SK-N-SH treated with all-trans-retinoic acid at 6 μM for 48 hours (cell line): Measurements from ENCODE around the gene NHLH2.

Source experiments
- ATAC-seq: fragments of 200-7000 bp; cut with Tn5 transposase; 3 replicates; pipeline ENCODE4 v1.9.1; 2020; ENCODE audit warnings: mild to moderate bottlenecking, moderate library complexity
- ARNTL ChIP-seq: fragments of 450-650 bp; formaldehyde crosslinking; IDR thresholded peaks from 2 replicates; pipeline ENCODE4 v1.5.0; 2020; ENCODE audit warnings: low read depth, mild to moderate bottlenecking, moderate library complexity, borderline replicate concordance
- BACH2 ChIP-seq: fragments of 250-450 bp; sonication (Bioruptor Pico); IDR thresholded peaks from 2 replicates; pipeline ENCODE4 v1.9.0; 2021; ENCODE audit warnings: mild to moderate bottlenecking, borderline replicate concordance
- CREB5 ChIP-seq: fragments of 250-450 bp; sonication (Bioruptor Pico); IDR thresholded peaks from 2 replicates; pipeline ENCODE4 v1.5.1; 2020; ENCODE audit warnings: low read depth, mild to moderate bottlenecking, moderate library complexity
- CSDC2 ChIP-seq: fragments of 250-450 bp; sonication (Bioruptor Pico); IDR thresholded peaks from 2 replicates; pipeline ENCODE4 v1.5.0; 2020; ENCODE audit warnings: mild to moderate bottlenecking, moderate library complexity
- CSRNP3 ChIP-seq: fragments of 250-450 bp; sonication (Bioruptor Pico); IDR thresholded peaks from 2 replicates; pipeline ENCODE4 v1.5.1; 2021; ENCODE audit warnings: mild to moderate bottlenecking, moderate library complexity
- ESRRG ChIP-seq: fragments of 250-450 bp; sonication (Bioruptor Pico); IDR thresholded peaks from 2 replicates; pipeline ENCODE4 v1.6.1; 2021; ENCODE audit warnings: mild to moderate bottlenecking
- GLIS3 ChIP-seq: fragments of 250-450 bp; sonication (Bioruptor Pico); IDR thresholded peaks from 2 replicates; pipeline ENCODE4 v1.5.0; 2020; ENCODE audit warnings: mild to moderate bottlenecking, moderate library complexity
- ISL1 ChIP-seq: fragments of 250-450 bp; sonication (Bioruptor Pico); IDR thresholded peaks from 2 replicates; pipeline ENCODE4 v2.1.2; 2022; ENCODE audit warnings: mild to moderate bottlenecking, moderate library complexity
- OSR1 ChIP-seq: fragments of 250-450 bp; sonication (Bioruptor Pico); IDR thresholded peaks from 2 replicates; pipeline ENCODE4 v1.8.0; 2022; ENCODE audit warnings: moderate library complexity, mild to moderate bottlenecking, inconsistent platforms
- PATZ1 ChIP-seq: fragments of 250-450 bp; sonication (Bioruptor Pico); IDR thresholded peaks from 2 replicates; pipeline ENCODE4 v1.8.0; 2020; ENCODE audit warnings: mild to moderate bottlenecking, moderate library complexity, borderline replicate concordance
- POU6F1 ChIP-seq: fragments of 250-450 bp; sonication (Bioruptor Pico); IDR thresholded peaks from 2 replicates; pipeline ENCODE4 v1.8.0; 2021; ENCODE audit warnings: low read depth, mild to moderate bottlenecking, moderate library complexity, borderline replicate concordance
- RARB ChIP-seq: fragments of 250-450 bp; sonication (Bioruptor Pico); IDR thresholded peaks from 2 replicates; pipeline ENCODE4 v1.8.0; 2021; ENCODE audit warnings: mild to moderate bottlenecking, moderate library complexity
- SNAI2 ChIP-seq: fragments of 250-450 bp; sonication (Bioruptor Pico); IDR thresholded peaks from 2 replicates; pipeline ENCODE4 v1.5.0; 2020; ENCODE audit warnings: mild to moderate bottlenecking, moderate library complexity
- TCF4 ChIP-seq: fragments of 250-450 bp; sonication (Bioruptor Pico); IDR thresholded peaks from 2 replicates; pipeline ENCODE4 v1.8.0; 2021; ENCODE audit warnings: mild to moderate bottlenecking, moderate library complexity, borderline replicate concordance
- TOX ChIP-seq: fragments of 250-450 bp; sonication (Bioruptor Pico); IDR thresholded peaks from 2 replicates; pipeline ENCODE4 v1.8.0; 2021; ENCODE audit warnings: mild to moderate bottlenecking, moderate library complexity, borderline replicate concordance
- TSHZ2 ChIP-seq: fragments of 250-450 bp; sonication (Bioruptor Pico); IDR thresholded peaks from 2 replicates; pipeline ENCODE4 v1.5.0; 2020; ENCODE audit warnings: mild to moderate bottlenecking, moderate library complexity
- ZC3H10 ChIP-seq: fragments of 250-450 bp; sonication (Bioruptor Pico); IDR thresholded peaks from 2 replicates; pipeline ENCODE4 v1.5.1; 2021; ENCODE audit warnings: mild to moderate bottlenecking, moderate library complexity
- ZFP3 ChIP-seq: fragments of 250-450 bp; sonication (Bioruptor Pico); IDR thresholded peaks from 2 replicates; pipeline ENCODE4 v1.5.0; 2020; ENCODE audit warnings: mild to moderate bottlenecking, moderate library complexity
- ZFP30 ChIP-seq: fragments of 450-650 bp; formaldehyde crosslinking; IDR thresholded peaks from 2 replicates; pipeline ENCODE4 v1.5.0; 2022; ENCODE audit warnings: mild to moderate bottlenecking, moderate library complexity
- ZNF565 ChIP-seq: fragments of 450-650 bp; formaldehyde crosslinking; conservative IDR thresholded peaks from 2 replicates; pipeline ENCODE4 v1.5.0; 2020; ENCODE audit warnings: low read depth, mild to moderate bottlenecking, moderate library complexity
- ZNF70 ChIP-seq: fragments of 450-650 bp; formaldehyde crosslinking; IDR thresholded peaks from 2 replicates; pipeline ENCODE4 v1.5.0; 2020; ENCODE audit warnings: mild to moderate bottlenecking, moderate library complexity

Gene NHLH2

GRCh38 chr1:115838431-115839028 lies 2.4 kb downstream of the NHLH2 start:
- ATAC-seq = no peak
- TF ChIP-seq RARB (CRISPR knock-in tag) = no peak
- no peak for TF ChIP-seq BACH2 (CRISPR knock-in tag)
- no peak for TF ChIP-seq ZC3H10 (CRISPR knock-in tag)
- no peak for TF ChIP-seq TOX (CRISPR knock-in tag)
- TF ChIP-seq OSR1 (CRISPR knock-in tag) = no peak
- TF ChIP-seq POU6F1 (CRISPR knock-in tag) = no peak
- TF ChIP-seq ZFP30 = no peak
- no peak for TF ChIP-seq PATZ1 (CRISPR knock-in tag)
- TF ChIP-seq ZFP3 (CRISPR knock-in tag) = no peak
- TF ChIP-seq CSRNP3 (CRISPR knock-in tag) = no peak

GRCh38 chr1:115837740-115838421 lies 3.0 kb downstream of the NHLH2 start:
- ATAC-seq = no peak
- TF ChIP-seq RARB (CRISPR knock-in tag) (no peak), TCF4 (CRISPR knock-in tag) (no peak), TSHZ2 (CRISPR knock-in tag) (no peak), ZNF565 (CRISPR knock-in tag) (no peak), OSR1 (CRISPR knock-in tag) (no peak), CSDC2 (no peak), ZNF70 (no peak), POU6F1 (CRISPR knock-in tag) (no peak), ESRRG (CRISPR knock-in tag) (no peak), TOX (CRISPR knock-in tag) (no peak), ZFP3 (CRISPR knock-in tag) (no peak), BACH2 (CRISPR knock-in tag) (no peak), ZC3H10 (CRISPR knock-in tag) (no peak), GLIS3 (CRISPR knock-in tag) (no peak), CREB5 (CRISPR knock-in tag) (no peak), PATZ1 (CRISPR knock-in tag) (no peak), SNAI2 (CRISPR knock-in tag) (no peak), ZFP30 (no peak), ISL1 (CRISPR knock-in tag) (no peak), ARNTL (CRISPR knock-in tag) (no peak)
